Lower leg skin (tissue), 4 donors: ENCODE measurements around the gene AGBL1. TPM values are rescaled to one million over a fixed set of nuclear protein-coding genes. Genes with fewer than 3 reads are reported as not detected.

Source experiments
- DNase-seq, 2 donors: peaks; one replicate each; pipeline ENCODE4 v3.0.0-alpha.2; 2019; ENCODE audit warnings: low spot score in 2 of 2
- H3K4me3 ChIP-seq: fragments of 200-600 bp; sonication (generic); 2 replicates; pipeline ENCODE4 v1.5.1; 2017; ENCODE audit warnings: mild to moderate bottlenecking, low read depth; ENCODE audit not compliant: poor library complexity, severe bottlenecking
- CTCF ChIP-seq, 3 donors: fragments of 450-650 bp; IDR thresholded peaks; one replicate each; pipeline ENCODE4 v1.5.1; 2016; ENCODE audit warnings: antibody characterized with exemption in 3 of 3, mild to moderate bottlenecking in 3 of 3, moderate library complexity in 2 of 3
- POLR2A ChIP-seq, 2 donors: fragments of 450-650 bp; IDR thresholded peaks; one replicate each; pipeline ENCODE4 v1.6.1; 2016 to 2017; ENCODE audit warnings: antibody characterized with exemption in 2 of 2, mild to moderate bottlenecking in 1 of 2, moderate library complexity in 1 of 2
- WGBS, 2 donors: methylation state at CpG; one replicate each; pipeline ENCODE4 v1.1.5; 2018; 5-methylcytosine and 5-hydroxymethylcytosine counted together
- intact Hi-C: fragments of 100-400 bp; cut with DNase I; formaldehyde crosslinking; loops from one replicate; pipeline ENCODE4 v1.15.0; 2023; ENCODE audit warnings: low total_unique reads
- total RNA-seq, 4 donors: library from RNA; depleted of rRNA; stranded (reverse); fragments of >200 nt; gene quantifications; one replicate each; pipeline ENCODE4 v1.1.0, GENCODE V29; 2016

AGBL1 gene
- total RNA-seq, 4 donors from 2014 or later: 0.13 to 0.91 TPM; not detected in 2

- no peak for DNase-seq
- WGBS, 2 donors: 80 to 93% methylated on average over 1 of the region's 1 CpG
- TF ChIP-seq POLR2A (IDR thresholded peaks at IDR 0.05): no peak
- TF ChIP-seq CTCF (IDR thresholded peaks at IDR 0.05): no peak
- intact Hi-C loops: loop anchor here (10.0 kb wide), 1 partner anchor 831 kb away; no protein-coding TSS in a partner anchor
- no peak overlapping the region for H3K4me3 ChIP-seq
Measured at GRCh38 chr15:86854176-86854575, 774.5 kb downstream of the AGBL1 start.

- 35 to 37% methylated on average over 8 of the region's 8 CpGs for WGBS, 2 donors
Measured at GRCh38 chr15:86855307-86856291, 775.9 kb downstream of the AGBL1 start.

GRCh38 chr15:86857701-86858100, 778.0 kb downstream of the AGBL1 start:
- no peak overlapping the region for H3K4me3 ChIP-seq
- intact Hi-C loops: loop anchor here (10.0 kb wide), 1 partner anchor 827 kb away; no protein-coding TSS in a partner anchor
- no peak for DNase-seq
- WGBS, 2 donors: 83 to 85% methylated on average over 4 of the region's 4 CpGs
- TF ChIP-seq CTCF (IDR thresholded peaks at IDR 0.05) (no peak), POLR2A (IDR thresholded peaks at IDR 0.05) (no peak)

More at GRCh38 chr15:86855307-86856291, 775.9 kb downstream of the AGBL1 start:
- intact Hi-C loops: loop anchor here (10.0 kb wide), 1 partner anchor 829 kb away; no protein-coding TSS in a partner anchor
- TF ChIP-seq POLR2A (IDR thresholded peaks at IDR 0.05) (no peak), CTCF (IDR thresholded peaks at IDR 0.05) (no peak)
- H3K4me3 ChIP-seq: no peak overlapping the region
- no peak for DNase-seq

GRCh38 chr15:86863226-86863915, 783.7 kb downstream of the AGBL1 start:
- H3K4me3 ChIP-seq: no peak overlapping the region
- intact Hi-C loops: no loop called here
- TF ChIP-seq POLR2A (IDR thresholded peaks at IDR 0.05) (no peak), CTCF (IDR thresholded peaks at IDR 0.05) (no peak)
- WGBS, 2 donors: 48 to 58% methylated on average over 4 of the region's 4 CpGs
- no peak for DNase-seq

- H3K4me3 ChIP-seq: no peak overlapping the region
- DNase-seq: no peak
- intact Hi-C loops: no loop called here
- no peak for TF ChIP-seq POLR2A (IDR thresholded peaks at IDR 0.05)
- TF ChIP-seq CTCF (IDR thresholded peaks at IDR 0.05): no peak
Measured at GRCh38 chr15:86865920-86866319, 786.2 kb downstream of the AGBL1 start.
